Posterior cingulate gyrus (tissue), 11 donors: ENCODE measurements around the gene PAMR1.

Experiments used
- DNase-seq, 10 donors: peaks; one replicate each; pipeline versions ENCODE4 v3.0.0 to v3.0.0-alpha.2; 2020 to 2021; ENCODE audit warnings: mixed read lengths in 3 of 10
- intact Hi-C: fragments of 100-400 bp; cut with DNase I; formaldehyde crosslinking; loops from one replicate; pipeline ENCODE4 v1.15.1; 2023

The PAMR1 gene

GRCh38 chr11:35464308-35464707 is 61.1 kb downstream of the PAMR1 start:
- DNase-seq: peak in 2 of 10 donors; percentile 15 to 64
- intact Hi-C loops: no loop called here

GRCh38 chr11:35463331-35463751 is 62.1 kb downstream of the PAMR1 start:
- intact Hi-C loops: no loop called here
- DNase-seq: peak in 8 of 10 donors; percentile 12 to 84 (median 46)

- intact Hi-C loops: no loop called here
- no peak for DNase-seq
These were observed 63.4 kb downstream of the PAMR1 start for GRCh38 chr11:35461917-35462538.

DNA sequence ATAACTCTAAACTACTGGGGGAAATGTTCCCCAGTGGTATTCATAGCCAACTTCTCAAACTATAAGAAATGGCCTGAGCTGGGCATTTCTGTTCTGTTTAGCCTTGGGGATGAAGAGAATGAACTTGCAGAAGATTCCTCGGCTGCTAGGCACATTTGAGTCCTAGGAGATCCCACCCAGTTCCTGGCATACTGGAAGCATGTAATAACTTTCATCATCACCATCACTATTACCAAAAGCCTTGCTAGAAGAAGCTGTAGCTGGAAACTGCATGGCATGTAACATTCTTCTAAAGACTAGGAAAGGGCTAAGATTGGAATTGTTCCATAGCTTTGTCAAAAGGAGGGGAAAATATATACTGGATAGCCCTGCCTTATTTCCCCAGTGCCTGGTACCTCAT is 65.9 kb downstream of the PAMR1 start:
- intact Hi-C loops: no loop called here
- no peak for DNase-seq

DNA sequence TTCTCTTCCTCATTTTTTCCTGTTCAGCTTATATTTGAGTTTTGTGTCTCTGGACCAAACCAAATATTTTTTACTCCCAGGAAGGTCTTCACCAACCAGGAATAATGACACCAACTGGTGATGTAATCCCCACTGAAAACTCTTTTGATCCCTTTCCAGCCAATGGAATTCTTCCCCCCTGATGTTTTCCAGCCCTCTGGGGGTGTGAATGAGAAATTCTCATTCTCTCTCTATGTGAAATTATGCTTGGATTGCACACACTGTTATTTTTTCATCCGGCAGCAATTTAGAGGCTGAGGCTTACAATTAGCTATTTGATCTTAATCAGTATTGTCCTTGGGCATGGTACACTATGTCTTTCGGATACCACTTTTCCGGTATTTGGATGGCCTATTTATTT is 66.6 kb downstream of the PAMR1 start:
- intact Hi-C loops: no loop called here
- no peak for DNase-seq

- intact Hi-C loops: no loop called here
- DNase-seq: no peak
These were observed 71.1 kb downstream of the PAMR1 start for GRCh38 chr11:35454362-35454761.

- intact Hi-C loops: no loop called here
These were observed 88.7 kb downstream of the PAMR1 start for GRCh38 chr11:35436581-35437250.

DNA sequence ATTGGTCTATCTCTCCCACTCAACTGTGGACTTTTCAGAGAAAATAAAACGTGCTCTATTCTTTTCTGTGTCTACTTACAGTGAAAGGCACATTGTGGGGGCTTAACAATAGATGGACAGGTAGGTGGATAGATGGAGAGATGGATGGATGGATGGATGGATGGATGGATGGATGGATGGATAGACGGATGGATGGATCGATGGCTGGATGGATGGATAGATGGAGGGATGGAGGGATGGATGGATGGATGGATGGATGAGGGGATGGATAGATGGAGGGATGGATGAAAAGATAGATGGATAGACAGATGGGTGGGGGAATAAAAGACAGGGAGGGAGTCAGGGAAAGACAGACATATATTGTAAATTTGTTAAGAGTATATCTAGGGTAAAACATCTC is 91.8 kb downstream of the PAMR1 start:
- intact Hi-C loops: no loop called here
- no peak for DNase-seq

More at GRCh38 chr11:35436581-35437250, 88.7 kb downstream of the PAMR1 start:
- DNase-seq: no peak

DNA sequence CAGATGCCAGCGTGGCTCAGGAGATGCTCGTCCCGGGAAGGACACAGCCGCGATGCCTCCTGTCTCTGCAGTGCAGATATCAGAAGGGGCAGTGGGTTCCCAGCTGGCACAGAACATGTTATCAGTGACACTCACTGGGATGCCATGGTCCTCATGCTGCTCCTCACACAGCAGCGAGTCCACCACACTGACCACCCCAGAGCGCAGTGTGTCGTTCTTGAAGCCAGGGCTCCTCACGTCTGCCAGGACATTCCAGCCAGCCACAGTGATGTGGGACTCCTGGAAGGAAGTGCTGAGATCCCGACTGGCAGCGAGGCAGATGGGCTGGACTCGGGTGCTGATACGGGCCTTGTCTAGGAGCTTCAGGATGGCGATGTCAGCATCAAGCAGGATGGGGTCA is 93.0 kb downstream of the PAMR1 start:
- intact Hi-C loops: no loop called here

GRCh38 chr11:35427071-35427470 is 98.3 kb downstream of the PAMR1 start:
- DNase-seq: peak in 3 of 10 donors; percentile 19 to 71 (median 39)
- intact Hi-C loops: loop anchor here (2.0 kb wide), 1 partner anchor 68 kb away; no protein-coding TSS in a partner anchor

More for the DNA sequence above, 93.0 kb downstream of the PAMR1 start:
- peak in 2 of 10 donors; percentile 65 to 67 for DNase-seq

GRCh38 chr11:35426351-35426750 is 99.1 kb downstream of the PAMR1 start:
- DNase-seq: no peak
- intact Hi-C loops: loop anchor here (2.0 kb wide), 1 partner anchor 68 kb away; no protein-coding TSS in a partner anchor

GRCh38 chr11:35425603-35426212 is 99.7 kb downstream of the PAMR1 start:
- DNase-seq: no peak
- intact Hi-C loops: loop anchor here (2.0 kb wide), 1 partner anchor 69 kb away; no protein-coding TSS in a partner anchor

DNA sequence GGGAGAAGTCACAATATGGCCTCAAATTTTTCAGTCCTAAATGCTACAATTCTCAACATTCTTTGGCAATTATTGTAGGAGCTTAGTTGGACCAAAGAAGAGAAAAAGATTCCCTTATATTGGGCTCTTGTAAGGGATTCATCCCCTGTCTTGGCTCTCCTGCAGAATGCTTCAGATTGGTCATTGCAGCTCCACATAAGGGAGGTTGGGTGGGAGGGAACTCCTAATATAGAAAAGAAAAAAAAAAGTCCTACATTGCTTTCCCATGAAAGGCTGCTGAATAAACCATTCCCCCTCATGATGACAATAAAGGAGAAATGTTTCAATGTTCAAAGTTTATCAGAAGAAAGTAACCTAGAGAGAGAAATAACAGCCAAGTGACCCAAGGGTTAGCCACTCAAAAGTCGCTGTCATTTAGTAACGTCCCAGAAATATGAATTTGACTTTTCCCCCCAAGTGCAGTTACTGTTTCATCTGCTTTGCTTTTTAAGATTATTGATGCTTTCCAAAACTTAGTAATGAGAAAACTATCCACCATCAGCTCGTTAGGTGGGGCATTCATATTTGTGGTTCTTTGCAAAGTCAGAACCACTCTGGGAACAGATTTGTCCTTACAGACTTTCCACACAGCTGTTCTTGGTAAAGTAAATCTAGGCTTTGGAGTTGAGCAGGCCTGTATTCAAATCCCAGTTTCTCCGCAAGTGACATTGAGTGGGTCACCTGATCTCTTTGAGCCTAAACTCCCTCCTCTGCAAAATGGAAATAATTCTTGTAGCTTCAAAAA is 101.1 kb downstream of the PAMR1 start:
- intact Hi-C loops: no loop called here
- no peak for DNase-seq

GRCh38 chr11:35420371-35420770 is 105.0 kb downstream of the PAMR1 start:
- intact Hi-C loops: no loop called here

GRCh38 chr11:35419830-35420333 is 105.5 kb downstream of the PAMR1 start:
- peak in 8 of 10 donors; percentile 26 to 88 (median 48) for DNase-seq
- intact Hi-C loops: no loop called here

More at GRCh38 chr11:35420371-35420770, 105.0 kb downstream of the PAMR1 start:
- DNase-seq: peak in 4 of 10 donors; percentile 26 to 81 (median 75)

DNA sequence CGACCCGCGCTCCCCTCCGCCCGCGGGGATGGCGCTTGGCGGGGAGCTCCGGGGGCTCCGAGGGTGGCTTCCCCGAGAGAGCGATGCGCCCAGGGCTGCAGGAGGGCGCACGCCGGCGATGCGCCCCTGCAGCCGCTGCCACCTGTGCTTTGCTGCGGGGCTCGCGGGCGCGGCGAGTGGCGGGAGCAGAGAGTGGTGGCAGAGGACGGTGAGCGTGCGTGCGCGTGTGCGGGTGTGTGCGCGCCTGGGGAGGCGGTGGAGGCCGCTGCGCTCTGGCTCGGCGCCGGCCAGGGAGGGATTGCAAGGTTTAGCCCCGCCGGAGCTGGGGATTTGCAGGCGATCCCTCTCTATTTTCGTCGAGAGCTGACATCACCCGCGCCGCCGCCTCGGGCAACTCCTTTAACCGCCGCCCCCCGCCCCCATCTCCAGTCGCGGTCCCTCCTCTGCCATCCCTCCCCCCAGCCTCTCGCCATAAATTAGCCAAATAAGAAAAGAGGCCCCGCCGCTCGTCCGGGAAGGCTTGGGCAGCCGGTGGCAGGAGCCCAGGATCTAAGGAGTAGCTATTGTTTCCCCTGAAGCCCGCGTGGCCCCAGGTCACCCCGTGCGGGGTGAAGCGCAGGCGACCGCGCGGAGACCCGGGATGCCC is 106.1 kb downstream of the PAMR1 start, which contains the start of gene SLC1A2:
Gene SLC1A2, minus strand, starts transcription at position 375 of the 646 bp plus-strand sequence. CDS start 592 bp downstream, outside the sequence.
- intact Hi-C loops: no loop called here
- DNase-seq: peak; percentile 39 to 96 (median 76)

DNA sequence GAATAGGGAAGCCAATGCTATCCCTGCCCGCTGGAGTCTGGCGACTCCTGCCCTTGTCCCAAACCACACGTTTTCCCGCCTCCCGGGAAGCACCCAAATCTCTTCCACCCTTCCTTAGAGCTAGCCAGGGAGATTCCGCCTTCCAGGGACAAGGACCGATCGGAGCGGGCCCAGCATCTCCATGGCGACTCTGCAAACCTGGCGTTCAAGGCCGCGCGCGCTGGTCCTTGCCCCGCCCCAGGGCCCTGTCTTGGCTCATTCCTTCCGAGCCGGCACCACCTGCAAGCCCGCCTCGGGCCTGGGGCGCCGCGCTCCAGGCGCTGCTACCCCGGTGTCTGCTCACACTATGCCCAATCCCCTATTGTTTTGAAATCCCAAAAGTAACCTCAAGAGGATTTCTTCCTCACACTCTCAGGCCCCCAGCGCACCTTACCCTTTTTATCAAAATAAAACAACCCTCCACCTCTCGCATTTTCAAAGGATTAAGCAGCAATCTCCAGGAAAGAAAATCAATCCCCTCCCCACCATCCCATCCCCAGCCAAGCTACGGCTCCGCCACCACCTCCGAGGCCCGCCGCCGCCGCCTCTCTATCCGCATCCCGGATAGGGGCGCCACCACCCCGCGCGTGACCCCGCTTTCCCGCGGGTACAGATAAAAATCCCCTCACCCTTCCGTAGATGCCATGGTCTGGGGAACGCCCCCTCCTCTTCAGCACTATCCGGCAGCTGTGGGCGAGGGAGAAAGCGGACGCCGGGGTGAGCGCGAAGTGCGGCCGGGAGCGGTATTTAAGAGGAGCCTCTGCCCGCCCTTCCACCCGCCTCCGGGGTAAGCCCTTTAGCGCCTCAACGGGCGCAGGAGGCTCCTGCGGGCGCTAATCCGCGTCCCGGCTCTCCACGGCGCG is 106.9 kb downstream of the PAMR1 start:
- intact Hi-C loops: no loop called here
- DNase-seq: peak in 9 of 10 donors; percentile 29 to 92 (median 49)

GRCh38 chr11:35415487-35415886 is 109.9 kb downstream of the PAMR1 start:
- intact Hi-C loops: no loop called here
- DNase-seq: no peak

DNA sequence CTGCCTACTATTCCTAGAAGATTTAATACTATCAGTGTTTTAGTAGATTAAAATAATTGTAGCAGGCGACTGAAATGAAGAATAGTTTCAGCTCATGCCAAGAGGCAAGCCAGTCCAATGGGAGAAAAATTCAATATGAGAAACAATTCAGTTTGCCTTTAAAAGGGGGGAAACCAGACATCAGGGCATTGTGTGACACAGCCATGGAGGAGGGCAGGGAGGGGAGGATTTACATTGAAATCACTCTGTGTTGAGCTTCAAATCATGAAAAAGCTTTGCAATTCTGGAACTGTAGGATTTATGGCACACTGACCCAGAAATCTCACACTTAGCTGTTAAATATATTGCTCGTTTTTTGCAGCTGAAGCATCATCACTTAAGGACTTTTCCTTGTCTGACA is 110.6 kb downstream of the PAMR1 start:
- intact Hi-C loops: no loop called here
- no peak for DNase-seq
